ENCODE results near the gene GOLGB1. TPM values are rescaled to one million over a fixed set of nuclear protein-coding genes. Genes with fewer than 3 reads are reported as not detected.

The GOLGB1 gene
- total RNA-seq, 4 donors from 2014 or later: 32.6 to 78.3 (median 54.9) TPM

DNA sequence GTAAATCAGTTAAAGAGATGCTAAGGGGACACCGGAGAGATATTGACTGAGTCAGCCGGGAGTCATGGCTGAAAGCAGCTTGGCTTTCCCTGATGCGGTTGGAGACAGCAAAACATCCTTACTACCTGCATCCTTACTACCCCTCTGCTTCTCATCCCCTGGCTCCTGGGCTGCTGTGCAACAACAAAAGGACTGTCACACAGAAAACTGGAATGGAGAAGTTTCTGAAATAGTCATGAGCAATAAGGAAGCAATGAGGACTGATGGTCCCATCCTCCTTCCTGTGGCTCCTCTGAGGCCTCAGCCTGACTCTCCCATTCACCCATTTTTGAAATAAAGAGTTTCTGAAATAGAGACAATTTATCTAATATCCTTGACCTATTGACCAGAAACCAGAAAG, 90.0 kb downstream of the GOLGB1 start:
- Histone ChIP-seq H3K27me3 (no peaks in the 10 kb centered on the region), H3K4me1 (no peaks in the 10 kb centered on the region), H3K4me3 (no peak overlapping the region), H3K9me3 (no peaks in the 10 kb centered on the region), H3K27ac (no peak overlapping the region), H3K36me3 (no peaks in the 10 kb centered on the region)
- intact Hi-C loops (cut with DNase I; ENCODE audit: low total_unique reads): no loop called here
- TF ChIP-seq, protein P1, sequence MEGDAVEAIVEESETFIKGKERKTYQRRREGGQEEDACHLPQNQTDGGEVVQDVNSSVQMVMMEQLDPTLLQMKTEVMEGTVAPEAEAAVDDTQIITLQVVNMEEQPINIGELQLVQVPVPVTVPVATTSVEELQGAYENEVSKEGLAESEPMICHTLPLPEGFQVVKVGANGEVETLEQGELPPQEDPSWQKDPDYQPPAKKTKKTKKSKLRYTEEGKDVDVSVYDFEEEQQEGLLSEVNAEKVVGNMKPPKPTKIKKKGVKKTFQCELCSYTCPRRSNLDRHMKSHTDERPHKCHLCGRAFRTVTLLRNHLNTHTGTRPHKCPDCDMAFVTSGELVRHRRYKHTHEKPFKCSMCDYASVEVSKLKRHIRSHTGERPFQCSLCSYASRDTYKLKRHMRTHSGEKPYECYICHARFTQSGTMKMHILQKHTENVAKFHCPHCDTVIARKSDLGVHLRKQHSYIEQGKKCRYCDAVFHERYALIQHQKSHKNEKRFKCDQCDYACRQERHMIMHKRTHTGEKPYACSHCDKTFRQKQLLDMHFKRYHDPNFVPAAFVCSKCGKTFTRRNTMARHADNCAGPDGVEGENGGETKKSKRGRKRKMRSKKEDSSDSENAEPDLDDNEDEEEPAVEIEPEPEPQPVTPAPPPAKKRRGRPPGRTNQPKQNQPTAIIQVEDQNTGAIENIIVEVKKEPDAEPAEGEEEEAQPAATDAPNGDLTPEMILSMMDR (IDR thresholded peaks at IDR 0.05): no peak
- DNase-seq: no peak

DNA sequence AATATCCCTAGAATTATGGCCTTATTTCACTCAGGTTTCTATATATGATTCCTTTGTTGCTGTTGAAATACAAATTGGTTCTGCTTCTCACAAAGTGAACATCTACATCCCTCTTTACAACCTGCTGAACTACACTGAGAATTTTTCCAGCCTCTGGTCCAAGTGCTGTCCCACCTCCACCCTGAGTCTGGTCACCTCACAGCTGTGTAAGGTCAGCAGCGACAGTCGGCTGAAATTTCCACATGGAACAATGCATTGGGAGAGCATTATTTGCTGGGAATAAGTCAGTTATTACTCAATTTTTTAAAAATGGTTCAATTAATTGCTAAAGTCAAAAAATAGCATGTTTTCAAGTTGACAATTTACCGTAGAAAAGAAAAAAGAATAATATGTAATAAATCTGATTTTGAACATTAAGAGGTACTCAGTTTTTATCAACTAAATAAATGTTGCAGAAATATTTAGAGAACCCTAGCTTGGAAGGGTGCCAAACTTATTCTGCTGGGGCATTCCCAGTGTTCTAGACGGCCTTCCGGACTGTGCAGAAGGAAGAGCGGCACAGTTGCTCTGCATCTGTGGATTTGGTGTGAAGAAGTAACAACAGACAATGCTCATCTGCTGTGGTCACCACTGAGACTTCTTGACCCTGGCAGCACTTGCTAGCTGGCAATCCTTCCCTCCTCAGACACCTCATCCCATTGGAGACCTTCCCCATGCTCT, 90.7 kb downstream of the GOLGB1 start:
- H3K4me1 ChIP-seq: no peaks in the 10 kb centered on the region
- H3K9me3 ChIP-seq: no peaks in the 10 kb centered on the region
- no peak overlapping the region for H3K27ac ChIP-seq
- TF ChIP-seq POLR2A (IDR thresholded peaks at IDR 0.05): no peak
- TF ChIP-seq, protein P1 (IDR thresholded peaks at IDR 0.05): no peak
- intact Hi-C loops (cut with DNase I; ENCODE audit: low total_unique reads): no loop called here
- H3K4me3 ChIP-seq: no peak overlapping the region
- H3K27me3 ChIP-seq: no peaks in the 10 kb centered on the region
- H3K36me3 ChIP-seq: no peaks in the 10 kb centered on the region
- DNase-seq: no peak

DNA sequence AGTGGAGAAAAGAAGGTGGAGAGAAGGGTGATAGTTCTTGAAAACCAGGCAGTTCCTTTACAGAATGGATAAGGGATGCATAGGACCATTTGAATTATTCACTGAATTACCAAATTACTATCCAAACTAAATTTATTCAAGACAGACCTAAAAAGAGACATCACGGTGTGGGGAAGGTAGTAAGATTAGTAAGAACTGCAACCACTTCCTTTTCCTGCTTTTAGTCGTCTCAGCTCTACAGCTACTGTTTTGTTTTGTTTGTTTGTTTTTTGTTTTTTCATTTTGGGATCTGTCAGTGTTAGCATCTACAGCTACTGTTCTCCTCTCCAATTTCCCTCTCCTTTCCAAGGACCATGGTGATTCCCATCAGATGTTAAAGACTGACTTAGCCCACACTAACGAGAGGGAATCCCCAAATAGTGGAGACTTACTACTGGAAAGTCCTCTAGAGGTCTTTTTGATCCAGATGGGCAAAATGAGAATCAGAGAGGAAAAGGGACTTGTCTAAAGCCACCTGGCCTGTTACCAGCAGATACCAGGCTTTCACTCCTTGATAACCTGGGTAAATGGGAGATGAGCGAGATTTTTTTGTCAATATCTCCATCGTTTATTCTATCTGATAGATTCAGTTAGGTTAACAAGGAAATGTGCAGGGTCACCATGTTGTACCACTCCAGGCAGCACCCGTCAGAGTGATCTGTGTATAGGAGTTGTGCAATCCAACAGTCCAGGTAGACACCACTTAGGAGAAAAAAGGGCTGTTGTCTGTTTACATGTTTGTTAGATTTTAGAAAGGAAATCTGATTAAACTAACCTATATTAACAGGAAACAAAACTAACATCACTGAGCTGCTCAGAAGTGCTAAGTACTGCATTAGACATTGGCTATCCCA, 94.8 kb downstream of the GOLGB1 start:
- no peak overlapping the region for H3K27ac ChIP-seq
- H3K36me3 ChIP-seq: no peaks in the 10 kb centered on the region
- DNase-seq: no peak
- TF ChIP-seq POLR2A (IDR thresholded peaks at IDR 0.05): no peak
- TF ChIP-seq, protein P1 (IDR thresholded peaks at IDR 0.05): no peak
- peaks cover 0 to 2% of the 10 kb centered on the region in 2 donors for H3K9me3 ChIP-seq
- no peaks in the 10 kb centered on the region for H3K27me3 ChIP-seq
- intact Hi-C loops (cut with DNase I; ENCODE audit: low total_unique reads): no loop called here
- H3K4me1 ChIP-seq: no peaks in the 10 kb centered on the region
- no peak overlapping the region for H3K4me3 ChIP-seq

DNA sequence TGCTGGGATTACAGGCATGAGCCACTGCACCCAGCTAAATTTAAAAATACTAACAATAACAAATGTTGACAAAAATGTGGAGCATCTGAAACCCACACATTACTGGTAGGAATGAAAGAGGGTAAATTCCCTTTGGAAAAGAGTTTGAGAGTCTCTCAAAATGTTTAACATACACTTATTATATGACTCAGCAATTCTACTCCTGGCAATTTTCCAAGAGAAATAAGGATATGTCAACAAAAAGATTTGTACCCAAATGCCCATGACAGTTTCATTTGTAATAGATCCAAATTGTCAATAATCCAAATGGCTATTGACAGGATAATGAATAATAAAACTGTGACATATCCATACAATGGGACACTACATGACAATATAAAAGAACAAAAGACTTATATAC, 97.9 kb downstream of the GOLGB1 start:
- H3K36me3 ChIP-seq: no peaks in the 10 kb centered on the region
- intact Hi-C loops (cut with DNase I; ENCODE audit: low total_unique reads): no loop called here
- H3K27ac ChIP-seq: no peak overlapping the region
- H3K4me3 ChIP-seq: no peak overlapping the region
- peaks cover 0 to 3% of the 10 kb centered on the region in 2 donors for H3K9me3 ChIP-seq
- no peaks in the 10 kb centered on the region for H3K27me3 ChIP-seq
- no peak for TF ChIP-seq POLR2A (IDR thresholded peaks at IDR 0.05)
- TF ChIP-seq, protein P1 (IDR thresholded peaks at IDR 0.05): no peak
- no peak for DNase-seq
- H3K4me1 ChIP-seq: no peaks in the 10 kb centered on the region

DNA sequence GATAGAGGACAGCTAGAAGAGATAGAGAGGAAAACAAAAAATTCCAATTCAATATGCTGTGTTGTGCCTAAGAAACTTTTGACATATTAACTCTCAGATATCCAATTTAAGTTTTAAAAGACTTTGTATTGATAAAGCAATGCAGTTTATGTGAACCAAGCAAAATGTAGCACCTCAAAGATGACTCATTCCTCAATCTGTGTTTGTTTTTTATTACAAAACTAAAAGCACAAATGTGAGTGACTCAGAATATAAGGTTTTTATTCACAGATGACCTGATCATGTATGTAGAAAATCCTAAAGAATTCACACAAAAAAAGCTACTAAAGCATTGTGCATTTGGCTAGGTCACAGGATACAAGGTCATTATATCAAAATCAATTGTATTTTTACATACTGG, 99.9 kb downstream of the GOLGB1 start:
- intact Hi-C loops (cut with DNase I; ENCODE audit: low total_unique reads): no loop called here
- DNase-seq: no peak
- no peaks in the 10 kb centered on the region for H3K4me1 ChIP-seq
- no peak overlapping the region for H3K27ac ChIP-seq
- H3K36me3 ChIP-seq: no peaks in the 10 kb centered on the region
- no peaks in the 10 kb centered on the region for H3K27me3 ChIP-seq
- peaks cover 0 to 3% of the 10 kb centered on the region in 2 donors for H3K9me3 ChIP-seq
- H3K4me3 ChIP-seq: no peak overlapping the region
- TF ChIP-seq, protein P1 (IDR thresholded peaks at IDR 0.05): no peak
- no peak for TF ChIP-seq POLR2A (IDR thresholded peaks at IDR 0.05)
